Mucosa of rectum (tissue), 2 donors: ENCODE data around the gene MAPT.

Source experiments
- H3K27ac ChIP-seq, 2 donors: one replicate each; pipeline ENCODE4 v1.7.0; 2013; ENCODE audit warnings: inconsistent platforms in 2 of 2, low read depth in 2 of 2, low read length in 2 of 2
- H3K27me3 ChIP-seq, 2 donors: one replicate each; pipeline ENCODE4 v1.7.0; 2013; ENCODE audit warnings: low read length in 2 of 2; ENCODE audit not compliant: control insufficient read depth in 2 of 2, insufficient read depth in 2 of 2
- H3K36me3 ChIP-seq, 2 donors: one replicate each; pipeline ENCODE4 v1.7.0; 2013; ENCODE audit warnings: low read length in 2 of 2; ENCODE audit not compliant: control insufficient read depth in 2 of 2, insufficient read depth in 2 of 2
- H3K4me1 ChIP-seq, 2 donors: one replicate each; pipeline ENCODE4 v1.7.0; 2013; ENCODE audit warnings: low read length in 2 of 2, mild to moderate bottlenecking in 1 of 2; ENCODE audit not compliant: control insufficient read depth in 2 of 2, insufficient read depth in 2 of 2
- H3K4me3 ChIP-seq, 2 donors: one replicate each; pipeline ENCODE4 v1.7.0; 2013; ENCODE audit warnings: low read length in 2 of 2
- H3K9ac ChIP-seq, 2 donors: one replicate each; pipeline ENCODE4 v1.7.0; 2013; ENCODE audit warnings: low read length in 2 of 2, low read depth in 1 of 2, mild to moderate bottlenecking in 1 of 2
- H3K9me3 ChIP-seq, 2 donors: one replicate each; pipeline ENCODE4 v1.7.0; 2013; ENCODE audit warnings: low read length in 2 of 2; ENCODE audit not compliant: control insufficient read depth in 2 of 2
- donor health status: healthy.
- donor health status: Normal muscosa, but diverticular disease.

Gene MAPT

DNA sequence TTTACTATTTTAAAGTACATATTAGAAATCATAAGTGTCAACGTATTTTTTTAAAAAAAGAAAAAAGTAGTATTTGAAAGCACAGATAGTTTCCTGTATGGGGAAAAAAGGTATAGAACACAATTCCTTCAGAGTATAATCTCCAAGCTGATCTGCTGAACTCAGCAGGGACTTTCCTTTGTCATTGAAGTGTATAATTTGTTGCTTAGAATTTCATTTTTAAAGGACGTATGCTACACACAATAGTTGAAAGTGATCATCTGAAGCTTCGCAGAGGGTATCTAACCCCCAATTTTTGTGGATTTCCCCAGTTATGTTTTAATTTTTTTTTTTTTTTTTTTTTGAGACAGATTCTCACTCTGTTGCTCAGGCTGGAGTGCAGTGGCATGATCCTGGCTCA is 20.2 kb upstream of the MAPT start:
- Histone ChIP-seq H3K27ac (no peak overlapping the region), H3K9ac (no peak overlapping the region), H3K36me3 (no peaks in the 10 kb centered on the region), H3K9me3 (no peaks in the 10 kb centered on the region), H3K27me3 (peaks cover 0 to 5% of the 10 kb centered on the region in 2 donors), H3K4me1 (no peaks in the 10 kb centered on the region), H3K4me3 (no peak overlapping the region)

- H3K27ac ChIP-seq, result no peak overlapping the region
- H3K4me1 ChIP-seq, result no peaks in the 10 kb centered on the region
- peaks cover 0 to 5% of the 10 kb centered on the region in 2 donors for H3K27me3 ChIP-seq
- H3K9me3 ChIP-seq, result no peaks in the 10 kb centered on the region
- no peak overlapping the region for H3K9ac ChIP-seq
- no peak overlapping the region for H3K4me3 ChIP-seq
- H3K36me3 ChIP-seq, result no peaks in the 10 kb centered on the region
These were observed 17.8 kb upstream of the MAPT start for GRCh38 chr17:45876539-45876938.

GRCh38 chr17:45877467-45877866 is 16.9 kb upstream of the MAPT start:
- no peak overlapping the region for H3K4me3 ChIP-seq
- no peaks in the 10 kb centered on the region for H3K4me1 ChIP-seq
- H3K27me3 ChIP-seq, result peaks cover 0 to 2% of the 10 kb centered on the region in 2 donors
- H3K9ac ChIP-seq, result no peak overlapping the region
- no peaks in the 10 kb centered on the region for H3K9me3 ChIP-seq
- no peaks in the 10 kb centered on the region for H3K36me3 ChIP-seq
- no peak overlapping the region for H3K27ac ChIP-seq

DNA sequence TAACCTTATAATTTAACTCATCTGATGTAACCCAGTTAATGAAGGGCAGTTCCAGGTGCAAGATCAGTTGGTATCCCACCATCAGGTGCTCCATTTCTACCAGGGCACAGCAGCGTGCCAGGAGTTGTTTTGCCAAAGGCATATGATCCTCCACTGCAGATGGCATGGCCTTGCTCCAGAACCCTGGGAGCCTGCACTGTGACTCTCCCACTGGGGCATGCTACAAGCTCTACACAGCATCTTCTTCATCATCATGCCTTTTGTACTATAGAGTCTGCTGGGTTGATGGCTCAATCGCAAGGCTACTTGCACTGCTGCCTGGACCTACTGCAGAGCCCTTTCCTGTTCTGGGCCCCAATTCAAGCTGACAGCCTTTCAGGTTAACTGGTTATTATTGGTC is 11.3 kb upstream of the MAPT start:
- Histone ChIP-seq H3K9me3 (no peaks in the 10 kb centered on the region), H3K36me3 (no peaks in the 10 kb centered on the region), H3K27ac (no peak overlapping the region), H3K4me3 (no peak overlapping the region), H3K9ac (no peak overlapping the region), H3K4me1 (no peaks in the 10 kb centered on the region), H3K27me3 (peaks cover 0 to 2% of the 10 kb centered on the region in 2 donors)

DNA sequence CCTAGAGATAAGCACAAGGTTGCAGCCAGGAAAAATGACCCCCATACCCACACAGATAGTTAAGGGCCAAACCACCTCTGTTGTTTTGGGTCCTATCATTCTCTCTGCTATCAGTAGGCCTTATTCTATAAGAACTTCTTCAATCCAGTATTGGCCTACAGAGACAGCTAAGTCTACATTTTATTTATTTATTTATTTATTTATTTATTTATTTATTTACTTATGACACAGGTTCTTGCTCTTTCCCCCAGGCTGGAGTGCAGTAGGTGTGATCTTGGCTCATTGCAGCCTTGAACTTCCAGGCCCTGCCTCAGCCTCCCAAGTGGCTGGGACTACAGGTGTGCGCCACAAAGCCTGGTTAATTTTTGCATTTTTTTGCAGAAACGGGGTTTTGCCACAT is 7.5 kb upstream of the MAPT start:
- H3K36me3 ChIP-seq, result no peaks in the 10 kb centered on the region
- H3K9ac ChIP-seq, result no peak overlapping the region
- H3K27ac ChIP-seq, result no peak overlapping the region
- no peak overlapping the region for H3K4me3 ChIP-seq
- peaks cover 6 to 7% of the 10 kb centered on the region in 2 donors for H3K27me3 ChIP-seq
- H3K4me1 ChIP-seq, result no peaks in the 10 kb centered on the region
- no peaks in the 10 kb centered on the region for H3K9me3 ChIP-seq

- H3K36me3 ChIP-seq, result no peaks in the 10 kb centered on the region
- H3K27ac ChIP-seq, result no peak overlapping the region
- H3K27me3 ChIP-seq, result peaks cover 4 to 7% of the 10 kb centered on the region in 2 donors
- H3K4me3 ChIP-seq, result no peak overlapping the region
- no peaks in the 10 kb centered on the region for H3K4me1 ChIP-seq
- no peaks in the 10 kb centered on the region for H3K9me3 ChIP-seq
- H3K9ac ChIP-seq, result no peak overlapping the region
These were observed 6.0 kb upstream of the MAPT start for GRCh38 chr17:45888392-45888791.

DNA sequence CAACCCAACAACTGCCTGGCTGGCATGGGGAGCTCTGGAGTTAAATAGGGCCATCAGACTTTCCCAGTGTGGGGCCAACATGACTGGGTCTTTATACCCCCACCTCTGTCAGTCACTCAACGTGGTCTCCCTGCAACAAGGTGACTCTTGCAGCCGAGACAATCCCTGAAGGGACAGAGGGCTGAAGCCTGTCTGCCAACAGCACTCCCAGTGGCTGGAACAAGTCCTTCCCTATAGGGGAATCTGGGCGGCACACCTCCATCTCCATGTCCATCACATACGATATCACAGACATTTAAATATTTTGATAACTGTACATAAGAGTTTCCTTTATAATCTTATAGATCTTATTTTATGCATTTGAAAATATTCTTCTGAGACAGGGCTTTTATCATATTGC is 4.8 kb upstream of the MAPT start:
- Histone ChIP-seq H3K4me3 (no peak overlapping the region), H3K4me1 (peaks cover 3 to 5% of the 10 kb centered on the region in 2 donors), H3K27me3 (peaks cover 5 to 7% of the 10 kb centered on the region in 2 donors), H3K9ac (no peak overlapping the region), H3K9me3 (no peaks in the 10 kb centered on the region), H3K36me3 (no peaks in the 10 kb centered on the region), H3K27ac (no peak overlapping the region)

- peaks cover 7 to 9% of the 10 kb centered on the region in 2 donors for H3K4me1 ChIP-seq
- no peaks in the 10 kb centered on the region for H3K36me3 ChIP-seq
- H3K27ac ChIP-seq, result no peak overlapping the region
- H3K27me3 ChIP-seq, result peaks cover 17 to 23% of the 10 kb centered on the region in 2 donors
- H3K4me3 ChIP-seq, result peak overlapping the region; percentile 67 to 72
- no peaks in the 10 kb centered on the region for H3K9me3 ChIP-seq
- peak overlapping the region in 1 of 2 donors; percentile 62 for H3K9ac ChIP-seq
These were observed 681 bp upstream of the MAPT start for GRCh38 chr17:45893725-45894021.

DNA sequence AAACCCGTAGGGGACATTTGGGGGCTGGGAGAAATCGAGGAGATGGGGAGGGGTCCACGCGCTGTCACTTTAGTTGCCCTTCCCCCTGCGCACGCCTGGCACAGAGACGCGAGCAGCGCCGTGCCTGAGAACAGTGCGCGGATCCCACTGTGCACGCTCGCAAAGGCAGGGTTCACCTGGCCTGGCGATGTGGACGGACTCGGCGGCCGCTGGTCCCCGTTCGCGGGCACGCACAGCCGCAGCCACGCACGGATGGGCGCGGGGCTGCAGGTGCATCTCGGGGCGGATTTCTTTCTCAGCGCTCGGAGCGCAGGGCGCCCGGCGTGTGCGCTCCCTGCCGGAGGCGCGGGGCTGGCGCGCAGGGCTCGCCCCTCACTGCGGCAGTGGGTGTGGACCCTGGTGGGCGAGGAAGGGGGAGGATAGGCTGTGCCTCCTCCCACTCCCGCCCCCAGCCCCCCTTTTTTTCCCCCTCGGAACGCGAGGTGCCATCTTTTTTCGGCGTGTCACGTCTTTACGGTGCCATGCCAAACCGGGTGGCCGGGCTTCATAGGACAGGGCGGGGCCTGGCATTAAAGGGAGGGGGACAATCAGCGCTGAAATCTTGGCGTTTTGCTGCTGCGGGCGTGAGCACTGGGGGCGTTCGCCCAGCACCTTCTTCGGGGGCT is 1.1 kb downstream of the MAPT start:
- Histone ChIP-seq H3K4me1 (peaks cover 7 to 9% of the 10 kb centered on the region in 2 donors), H3K9me3 (no peaks in the 10 kb centered on the region), H3K4me3 (peak overlapping the region; percentile 67 to 72), H3K27me3 (peaks cover 22 to 23% of the 10 kb centered on the region in 2 donors), H3K9ac (no peak overlapping the region), H3K27ac (no peak overlapping the region), H3K36me3 (no peaks in the 10 kb centered on the region)

- Histone ChIP-seq H3K9ac (no peak overlapping the region), H3K9me3 (no peaks in the 10 kb centered on the region), H3K27ac (no peak overlapping the region), H3K4me1 (peaks cover 7 to 9% of the 10 kb centered on the region in 2 donors), H3K27me3 (peaks cover 19 to 23% of the 10 kb centered on the region in 2 donors), H3K36me3 (no peaks in the 10 kb centered on the region), H3K4me3 (no peak overlapping the region)
These were observed 1.8 kb downstream of the MAPT start for GRCh38 chr17:45895969-45896785.
